PC-3 (cell line): ENCODE results near the gene HPS5.

ENCODE experiments used
- EZH2 ChIP-seq: fragments of 300-600 bp; sonication (generic); IDR thresholded peaks from one replicate; pipeline ENCODE4 v1.6.1; 2017; ENCODE audit warnings: antibody characterized with exemption, mild to moderate bottlenecking, low read length; ENCODE audit not compliant: unreplicated experiment
- EZH2phosphoT487 ChIP-seq: fragments of 300-600 bp; sonication (generic); IDR thresholded peaks from 2 replicates; pipeline ENCODE4 v1.6.1; 2018; ENCODE audit warnings: mild to moderate bottlenecking, antibody characterized with exemption, low read length, borderline replicate concordance
- TF ChIP-seq, protein P1 (sequence below): fragments of 300-600 bp; sonication (generic); conservative IDR thresholded peaks from 2 replicates; pipeline ENCODE4 v1.5.1; 2017; ENCODE audit warnings: antibody characterized with exemption, low read depth, mild to moderate bottlenecking, low read length

DNA sequence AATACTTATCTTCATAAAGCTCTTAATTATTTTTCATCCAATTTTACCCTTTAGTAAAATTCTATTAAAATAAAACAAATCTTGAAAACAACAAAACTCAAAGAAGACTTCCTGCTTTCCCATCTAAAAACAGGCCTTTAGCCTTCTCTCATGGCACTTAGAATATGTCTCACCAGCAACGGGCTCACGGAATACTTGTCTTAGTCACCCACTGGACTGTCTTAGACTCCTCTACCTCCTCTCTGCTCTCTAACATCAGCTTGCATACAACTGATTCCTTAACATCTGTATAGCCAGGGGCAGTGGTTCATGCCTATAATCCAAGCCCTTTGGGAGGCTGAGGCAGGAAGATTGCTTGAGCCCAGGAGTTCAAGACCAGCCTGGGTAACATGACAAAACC, 13.7 kb downstream of the HPS5 start:
- TF ChIP-seq, protein P1, sequence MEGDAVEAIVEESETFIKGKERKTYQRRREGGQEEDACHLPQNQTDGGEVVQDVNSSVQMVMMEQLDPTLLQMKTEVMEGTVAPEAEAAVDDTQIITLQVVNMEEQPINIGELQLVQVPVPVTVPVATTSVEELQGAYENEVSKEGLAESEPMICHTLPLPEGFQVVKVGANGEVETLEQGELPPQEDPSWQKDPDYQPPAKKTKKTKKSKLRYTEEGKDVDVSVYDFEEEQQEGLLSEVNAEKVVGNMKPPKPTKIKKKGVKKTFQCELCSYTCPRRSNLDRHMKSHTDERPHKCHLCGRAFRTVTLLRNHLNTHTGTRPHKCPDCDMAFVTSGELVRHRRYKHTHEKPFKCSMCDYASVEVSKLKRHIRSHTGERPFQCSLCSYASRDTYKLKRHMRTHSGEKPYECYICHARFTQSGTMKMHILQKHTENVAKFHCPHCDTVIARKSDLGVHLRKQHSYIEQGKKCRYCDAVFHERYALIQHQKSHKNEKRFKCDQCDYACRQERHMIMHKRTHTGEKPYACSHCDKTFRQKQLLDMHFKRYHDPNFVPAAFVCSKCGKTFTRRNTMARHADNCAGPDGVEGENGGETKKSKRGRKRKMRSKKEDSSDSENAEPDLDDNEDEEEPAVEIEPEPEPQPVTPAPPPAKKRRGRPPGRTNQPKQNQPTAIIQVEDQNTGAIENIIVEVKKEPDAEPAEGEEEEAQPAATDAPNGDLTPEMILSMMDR, result no peak
- TF ChIP-seq EZH2, result no peak
- no peak for TF ChIP-seq EZH2phosphoT487
